Measurements from ENCODE around the gene RGS9BP.
A peak's percentile ranks its signal among the peaks of the same experiment; 100 is the strongest.
"Not testable (repeated sequence)": the region's sequence is repeated elsewhere in the genome, so short reads cannot be mapped to it uniquely, and the experiment has no call there.

RGS9BP gene

GRCh38 chr19:32671883-32672593 is 3.6 kb upstream of the RGS9BP start:
- no peak for DNase-seq (ENCODE audit: low spot score)

- no peak for DNase-seq (ENCODE audit: low spot score)
Measured at GRCh38 chr19:32672841-32673240, 2.8 kb upstream of the RGS9BP start.

- DNase-seq (ENCODE audit: low spot score) = no peak
Measured at GRCh38 chr19:32673573-32673972, 2.1 kb upstream of the RGS9BP start.

- peak; percentile 18 for DNase-seq (ENCODE audit: low spot score)
Measured at GRCh38 chr19:32674153-32674930, 1.3 kb upstream of the RGS9BP start.

GRCh38 chr19:32674931-32675719 is 523 bp upstream of the RGS9BP start, which contains the start of gene ANKRD27:
Gene ANKRD27, minus strand, starts transcription at chr19:32675180. Its CDS starts 16,165 bp downstream, at chr19:32659015.
- DNase-seq (ENCODE audit: low spot score) = peak; percentile 99

GRCh38 chr19:32676186-32676894 is 692 bp downstream of the RGS9BP start:
- DNase-seq (ENCODE audit: low spot score) = peak; percentile 59

GRCh38 chr19:32676895-32677359 is 1.3 kb downstream of the RGS9BP start:
- DNase-seq (ENCODE audit: low spot score) = no peak

GRCh38 chr19:32677657-32678056 is 2.0 kb downstream of the RGS9BP start:
- no peak for DNase-seq (ENCODE audit: low spot score)

- DNase-seq (ENCODE audit: low spot score) = no peak
Measured at GRCh38 chr19:32680986-32681385, 5.3 kb downstream of the RGS9BP start.

- no peak for DNase-seq (ENCODE audit: low spot score)
Measured at GRCh38 chr19:32682317-32682716, 6.7 kb downstream of the RGS9BP start.

- DNase-seq (ENCODE audit: low spot score) = no peak
Measured at GRCh38 chr19:32686847-32687475, 11.3 kb downstream of the RGS9BP start.

GRCh38 chr19:32687681-32688080 is 12.0 kb downstream of the RGS9BP start:
- DNase-seq (ENCODE audit: low spot score) = no peak

GRCh38 chr19:32688311-32688710 is 12.7 kb downstream of the RGS9BP start:
- no peak for DNase-seq (ENCODE audit: low spot score)

- DNase-seq (ENCODE audit: low spot score) = peak; percentile 94
Measured at GRCh38 chr19:32691291-32691951, 15.8 kb downstream of the RGS9BP start, which contains the start of gene NUDT19. Gene NUDT19, plus strand, starts transcription at chr19:32691821. Its CDS starts 140 bp downstream, at chr19:32691961.

- peak; percentile 73 for DNase-seq (ENCODE audit: low spot score)
Measured at GRCh38 chr19:32691952-32692726, 16.5 kb downstream of the RGS9BP start.

GRCh38 chr19:32692727-32693061 is 17.0 kb downstream of the RGS9BP start:
- DNase-seq (ENCODE audit: low spot score) = peak; percentile 15

GRCh38 chr19:32693151-32694108 is 17.8 kb downstream of the RGS9BP start:
- DNase-seq (ENCODE audit: low spot score) = peak; percentile 56

GRCh38 chr19:32694316-32694715 is 18.7 kb downstream of the RGS9BP start:
- DNase-seq (ENCODE audit: low spot score) = not testable (repeated sequence)

GRCh38 chr19:32694851-32695250 is 19.2 kb downstream of the RGS9BP start:
- not testable (repeated sequence) for DNase-seq (ENCODE audit: low spot score)
